Naive thymus-derived CD8-positive, alpha-beta T cell (primary cell): ENCODE data around the gene RANBP3. TPM values are rescaled to one million over a fixed set of nuclear protein-coding genes. Genes with fewer than 3 reads are reported as not detected.

Source experiments
- ATAC-seq, 2 donors: fragments of 150-1000 bp; cut with Tn5 transposase in 1 of 2; sonication (Bioruptor Pico), chemical (Tn5 transposase) in 1 of 2; 1 replicate in 1 of 2; 2 replicates in 1 of 2; pipeline ENCODE4 v1.10.0; 2021; ENCODE audit warnings: mild to moderate bottlenecking in 2 of 2, moderate library complexity in 2 of 2
- POLR2A ChIA-PET: fragments of 350-600 bp; sonication (Branson Sonifier 250); formaldehyde crosslinking; loops from one replicate; lab custom pipeline; 2021; ENCODE audit warnings: antibody characterized with exemption; lab: Charles Lee
- DNase-seq, 10 donors: peaks; one replicate each; pipeline versions ENCODE4 v3.0.0 to v3.0.0-alpha.2; 2020 to 2022
- H3K27ac Mint-ChIP-seq, 10 donors: one replicate each; pipeline ENCODE4 v1.8.0; 2020 to 2022; ENCODE audit warnings: mild to moderate bottlenecking in 10 of 10, mixed read lengths in 10 of 10, moderate library complexity in 4 of 10, inconsistent platforms in 1 of 10
- H3K27me3 Mint-ChIP-seq, 5 donors: one replicate each; pipeline ENCODE4 v1.8.0; 2021 to 2022; ENCODE audit warnings: mixed read lengths in 5 of 5
- H3K36me3 Mint-ChIP-seq, 3 donors: one replicate each; pipeline ENCODE4 v1.8.0; 2020 to 2022; ENCODE audit warnings: mixed read lengths in 3 of 3, mild to moderate bottlenecking in 2 of 3, inconsistent platforms in 1 of 3
- H3K4me1 Mint-ChIP-seq, 4 donors: one replicate each; pipeline ENCODE4 v1.8.0; 2021 to 2022; ENCODE audit warnings: mixed read lengths in 4 of 4
- H3K4me3 Mint-ChIP-seq, 10 donors: one replicate each; pipeline ENCODE4 v1.8.0; 2020 to 2022; ENCODE audit warnings: mild to moderate bottlenecking in 10 of 10, mixed read lengths in 10 of 10, moderate library complexity in 6 of 10, inconsistent platforms in 1 of 10
- H3K9me3 Mint-ChIP-seq, 9 donors: one replicate each; pipeline ENCODE4 v1.8.0; 2020 to 2022; ENCODE audit warnings: mixed read lengths in 9 of 9, mild to moderate bottlenecking in 3 of 9, inconsistent platforms in 1 of 9, moderate library complexity in 1 of 9
- polyA plus RNA-seq, 3 donors: library from polyadenylated mRNA; unstranded; fragments of 300-500 nt; fragmentation: Illumina TruSeq; gene quantifications; one replicate each; pipeline ENCODE4 v1.2.3, GENCODE V29; 2021
- total RNA-seq, 8 experiments: library from RNA in 2 of 8; stranded (reverse) in 2 of 8; gene quantifications; one replicate each; pipeline ENCODE4 v1.2.3 and lab custom pipeline; 2021 to 2026

The RANBP3 gene
- total and polyA plus RNA-seq, 5 experiments from 2014 or later: 7.7 to 145 (median 13.0) TPM

GRCh38 chr19:5935473-5936291 lies 42.3 kb downstream of the RANBP3 start:
- ATAC-seq (no peak), DNase-seq (no peak)
- no peaks in the 10 kb centered on the region for H3K27me3 Mint-ChIP-seq
- peaks cover 3 to 19% (median 5%) of the 10 kb centered on the region in 4 donors for H3K4me1 Mint-ChIP-seq
- H3K27ac Mint-ChIP-seq: peak overlapping the region in 2 of 10 donors; percentile 18 to 66
- no peaks in the 10 kb centered on the region for H3K9me3 Mint-ChIP-seq
- POLR2A ChIA-PET: no interaction called here
- no peak overlapping the region for H3K4me3 Mint-ChIP-seq
- H3K36me3 Mint-ChIP-seq: peaks cover 0 to 73% (median 8%) of the 10 kb centered on the region in 3 donors

- H3K9me3 Mint-ChIP-seq: no peaks in the 10 kb centered on the region
- H3K27me3 Mint-ChIP-seq: no peaks in the 10 kb centered on the region
- peaks cover 3 to 21% (median 5%) of the 10 kb centered on the region in 4 donors for H3K4me1 Mint-ChIP-seq
- DNase-seq: no peak
- no peak overlapping the region for H3K4me3 Mint-ChIP-seq
- POLR2A ChIA-PET: no interaction called here
- no peak for ATAC-seq
- peaks cover 0 to 74% (median 8%) of the 10 kb centered on the region in 3 donors for H3K36me3 Mint-ChIP-seq
- H3K27ac Mint-ChIP-seq: peak overlapping the region in 3 of 10 donors; percentile 19 to 66 (median 33)
These were observed 43.0 kb downstream of the RANBP3 start for GRCh38 chr19:5934774-5935472.

- ATAC-seq: no peak
- POLR2A ChIA-PET: interaction anchor here (0.7 kb wide), 1 partner anchor 28 kb away, joined by 3 read pairs; no protein-coding TSS in a partner anchor
- H3K27ac Mint-ChIP-seq: peak overlapping the region in 3 of 10 donors; percentile 22 to 67 (median 35)
These were observed 43.9 kb downstream of the RANBP3 start for GRCh38 chr19:5934069-5934401.

GRCh38 chr19:5933391-5934068 lies 44.4 kb downstream of the RANBP3 start:
- Mint-ChIP-seq H3K27me3 (no peaks in the 10 kb centered on the region), H3K4me1 (peaks cover 3 to 18% (median 5%) of the 10 kb centered on the region in 4 donors)

More at GRCh38 chr19:5934069-5934401, 43.9 kb downstream of the RANBP3 start:
- peaks cover 3 to 18% (median 5%) of the 10 kb centered on the region in 4 donors for H3K4me1 Mint-ChIP-seq
- no peaks in the 10 kb centered on the region for H3K27me3 Mint-ChIP-seq
- H3K4me3 Mint-ChIP-seq: no peak overlapping the region
- no peak for DNase-seq
- no peaks in the 10 kb centered on the region for H3K9me3 Mint-ChIP-seq
- peaks cover 0 to 73% (median 2%) of the 10 kb centered on the region in 3 donors for H3K36me3 Mint-ChIP-seq

GRCh38 chr19:5932609-5933262 lies 45.2 kb downstream of the RANBP3 start:
- Mint-ChIP-seq H3K36me3 (peaks cover 0 to 77% (median 5%) of the 10 kb centered on the region in 3 donors), H3K27ac (peak overlapping the region in 1 of 10 donors; percentile 80)

More at GRCh38 chr19:5933391-5934068, 44.4 kb downstream of the RANBP3 start:
- POLR2A ChIA-PET: interaction anchor here (0.7 kb wide), 1 partner anchor 29 kb away, joined by 3 read pairs; no protein-coding TSS in a partner anchor
- no peaks in the 10 kb centered on the region for H3K9me3 Mint-ChIP-seq
- no peak overlapping the region for H3K4me3 Mint-ChIP-seq
- no peak for ATAC-seq
- peak overlapping the region in 1 of 10 donors; percentile 55 for H3K27ac Mint-ChIP-seq
- no peak for DNase-seq
- H3K36me3 Mint-ChIP-seq: peaks cover 0 to 73% (median 2%) of the 10 kb centered on the region in 3 donors

GRCh38 chr19:5932146-5932545 lies 45.8 kb downstream of the RANBP3 start:
- POLR2A ChIA-PET: interaction anchor here (1.5 kb wide), 1 partner anchor 20 kb away, joined by 3 read pairs; no protein-coding TSS in a partner anchor
- ATAC-seq (no peak), DNase-seq (no peak)
- Mint-ChIP-seq H3K27me3 (no peaks in the 10 kb centered on the region), H3K27ac (peak overlapping the region in 1 of 10 donors; percentile 36), H3K4me1 (peaks cover 0 to 13% (median 4%) of the 10 kb centered on the region in 4 donors), H3K36me3 (peaks cover 0 to 77% (median 5%) of the 10 kb centered on the region in 3 donors), H3K9me3 (no peaks in the 10 kb centered on the region), H3K4me3 (no peak overlapping the region)

More at GRCh38 chr19:5932609-5933262, 45.2 kb downstream of the RANBP3 start:
- POLR2A ChIA-PET: no interaction called here
- H3K9me3 Mint-ChIP-seq: no peaks in the 10 kb centered on the region
- H3K4me3 Mint-ChIP-seq: no peak overlapping the region
- ATAC-seq: no peak
- no peak for DNase-seq
- H3K27me3 Mint-ChIP-seq: no peaks in the 10 kb centered on the region
- H3K4me1 Mint-ChIP-seq: peaks cover 3 to 17% (median 6%) of the 10 kb centered on the region in 4 donors

- peaks cover 0 to 77% (median 3%) of the 10 kb centered on the region in 3 donors for H3K36me3 Mint-ChIP-seq
- peaks cover 0 to 11% (median 3%) of the 10 kb centered on the region in 4 donors for H3K4me1 Mint-ChIP-seq
- POLR2A ChIA-PET: interaction anchor here (1.5 kb wide), 1 partner anchor 21 kb away, joined by 3 read pairs; no protein-coding TSS in a partner anchor
- H3K27me3 Mint-ChIP-seq: no peaks in the 10 kb centered on the region
- H3K27ac Mint-ChIP-seq: peak overlapping the region in 1 of 10 donors; percentile 8
- no peak overlapping the region for H3K4me3 Mint-ChIP-seq
- DNase-seq: no peak
- ATAC-seq: no peak
- no peaks in the 10 kb centered on the region for H3K9me3 Mint-ChIP-seq
These were observed 46.7 kb downstream of the RANBP3 start for GRCh38 chr19:5931251-5931650.

- POLR2A ChIA-PET: no interaction called here
- H3K4me1 Mint-ChIP-seq: peaks cover 0 to 7% (median 3%) of the 10 kb centered on the region in 4 donors
- no peak overlapping the region for H3K4me3 Mint-ChIP-seq
- no peaks in the 10 kb centered on the region for H3K9me3 Mint-ChIP-seq
- H3K27ac Mint-ChIP-seq: no peak overlapping the region
- no peak for ATAC-seq
- H3K36me3 Mint-ChIP-seq: peaks cover 0 to 77% (median 6%) of the 10 kb centered on the region in 3 donors
- DNase-seq: no peak
- no peaks in the 10 kb centered on the region for H3K27me3 Mint-ChIP-seq
These were observed 48.3 kb downstream of the RANBP3 start for GRCh38 chr19:5929625-5930024.

GRCh38 chr19:5929179-5929578 lies 48.8 kb downstream of the RANBP3 start:
- no peak for DNase-seq
- POLR2A ChIA-PET: no interaction called here
- H3K36me3 Mint-ChIP-seq: peaks cover 0 to 77% (median 7%) of the 10 kb centered on the region in 3 donors

GRCh38 chr19:5927441-5927821 lies 50.5 kb downstream of the RANBP3 start:
- ATAC-seq: no peak
- POLR2A ChIA-PET: interaction anchor here (1.2 to 1.5 kb wide), 2 partner anchors 10 to 20 kb away, joined by 3 to 4 read pairs; no protein-coding TSS in a partner anchor
- peaks cover 0 to 87% (median 11%) of the 10 kb centered on the region in 3 donors for H3K36me3 Mint-ChIP-seq
- DNase-seq: no peak
- H3K4me1 Mint-ChIP-seq: peaks cover 0 to 7% (median 2%) of the 10 kb centered on the region in 4 donors
- peak overlapping the region in 1 of 10 donors; percentile 54 for H3K27ac Mint-ChIP-seq
- no peaks in the 10 kb centered on the region for H3K27me3 Mint-ChIP-seq
- H3K4me3 Mint-ChIP-seq: no peak overlapping the region
- no peaks in the 10 kb centered on the region for H3K9me3 Mint-ChIP-seq

More at GRCh38 chr19:5929179-5929578, 48.8 kb downstream of the RANBP3 start:
- H3K27me3 Mint-ChIP-seq: no peaks in the 10 kb centered on the region
- no peaks in the 10 kb centered on the region for H3K9me3 Mint-ChIP-seq
- H3K4me1 Mint-ChIP-seq: peaks cover 0 to 9% (median 2%) of the 10 kb centered on the region in 4 donors
- H3K4me3 Mint-ChIP-seq: no peak overlapping the region
- no peak for ATAC-seq
- no peak overlapping the region for H3K27ac Mint-ChIP-seq

- DNase-seq: no peak
- POLR2A ChIA-PET: no interaction called here
These were observed 51.1 kb downstream of the RANBP3 start for GRCh38 chr19:5926641-5927440.

More at GRCh38 chr19:5926641-5927440, 51.1 kb downstream of the RANBP3 start:
- no peaks in the 10 kb centered on the region for H3K27me3 Mint-ChIP-seq
- no peak for ATAC-seq
- peaks cover 0 to 7% (median 2%) of the 10 kb centered on the region in 4 donors for H3K4me1 Mint-ChIP-seq
- H3K27ac Mint-ChIP-seq: no peak overlapping the region
- H3K9me3 Mint-ChIP-seq: no peaks in the 10 kb centered on the region
- H3K36me3 Mint-ChIP-seq: peaks cover 0 to 87% (median 15%) of the 10 kb centered on the region in 3 donors
- H3K4me3 Mint-ChIP-seq: no peak overlapping the region
